ENCODE measurements around the gene GPR162. TPM values are rescaled to one million over a fixed set of nuclear protein-coding genes. Genes with fewer than 3 reads are reported as not detected.

GPR162 gene
- 0.26 to 0.41 TPM (median 0.33 TPM) in 5 replicates for total RNA-seq (2022; extraction: Qiagen RNA extraction)

GRCh38 chr12:6821591-6822425 lies at the start of gene GPR162:
Gene GPR162 (plus strand): TSS chr12:6821821. CDS start chr12:6823899, 2,078 bp downstream.

GRCh38 chr12:6772331-6772695 lies 49.3 kb upstream of the GPR162 start, which contains the start of gene LAG3:
Gene LAG3 (plus strand): TSS chr12:6772520. CDS start chr12:6772853, 333 bp downstream.

GRCh38 chr12:6788972-6789924 lies 32.4 kb upstream of the GPR162 start, which contains the start of gene CD4:
Gene CD4 (plus strand): TSS chr12:6789528. CDS start chr12:6800139, 10,611 bp downstream.

DNA sequence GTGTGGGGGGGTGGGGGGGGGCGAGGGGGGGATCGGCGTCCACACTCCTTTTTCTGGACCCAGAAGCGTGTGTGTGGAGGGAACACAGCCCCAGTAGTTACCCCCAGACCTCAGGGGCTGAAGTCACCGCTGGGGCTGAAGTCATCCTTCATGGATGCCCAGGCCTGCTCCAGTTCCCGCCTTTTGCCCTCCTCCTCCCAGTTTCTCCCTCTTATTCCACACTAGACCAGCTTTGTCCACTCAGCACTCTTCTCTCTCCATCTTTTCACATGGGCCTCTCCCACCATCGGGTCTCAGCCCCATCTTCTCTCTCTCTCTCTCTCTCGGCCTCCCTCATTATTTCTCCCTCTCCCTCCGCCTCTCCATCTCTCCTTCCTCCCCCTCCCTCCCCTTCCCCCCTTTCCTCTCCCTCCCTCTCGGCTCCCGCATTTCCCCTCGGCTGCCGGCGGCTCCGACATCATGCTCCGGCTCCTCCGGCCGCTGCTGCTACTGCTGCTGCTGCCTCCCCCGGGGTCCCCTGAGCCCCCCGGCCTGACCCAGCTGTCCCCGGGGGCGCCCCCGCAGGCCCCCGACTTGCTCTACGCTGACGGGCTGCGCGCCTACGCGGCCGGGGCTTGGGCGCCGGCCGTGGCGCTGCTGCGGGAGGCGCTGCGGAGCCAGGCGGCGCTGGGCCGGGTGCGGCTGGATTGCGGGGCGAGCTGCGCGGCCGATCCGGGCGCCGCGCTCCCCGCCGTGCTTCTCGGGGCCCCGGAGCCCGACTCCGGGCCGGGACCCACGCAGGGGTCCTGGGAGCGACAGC lies 6.6 kb downstream of the GPR162 start, which contains the start of gene P3H3:
Gene P3H3, plus strand, starts transcription at position 426 of the 799 bp plus-strand sequence. Its CDS starts 34 bp downstream, at position 460.

DNA sequence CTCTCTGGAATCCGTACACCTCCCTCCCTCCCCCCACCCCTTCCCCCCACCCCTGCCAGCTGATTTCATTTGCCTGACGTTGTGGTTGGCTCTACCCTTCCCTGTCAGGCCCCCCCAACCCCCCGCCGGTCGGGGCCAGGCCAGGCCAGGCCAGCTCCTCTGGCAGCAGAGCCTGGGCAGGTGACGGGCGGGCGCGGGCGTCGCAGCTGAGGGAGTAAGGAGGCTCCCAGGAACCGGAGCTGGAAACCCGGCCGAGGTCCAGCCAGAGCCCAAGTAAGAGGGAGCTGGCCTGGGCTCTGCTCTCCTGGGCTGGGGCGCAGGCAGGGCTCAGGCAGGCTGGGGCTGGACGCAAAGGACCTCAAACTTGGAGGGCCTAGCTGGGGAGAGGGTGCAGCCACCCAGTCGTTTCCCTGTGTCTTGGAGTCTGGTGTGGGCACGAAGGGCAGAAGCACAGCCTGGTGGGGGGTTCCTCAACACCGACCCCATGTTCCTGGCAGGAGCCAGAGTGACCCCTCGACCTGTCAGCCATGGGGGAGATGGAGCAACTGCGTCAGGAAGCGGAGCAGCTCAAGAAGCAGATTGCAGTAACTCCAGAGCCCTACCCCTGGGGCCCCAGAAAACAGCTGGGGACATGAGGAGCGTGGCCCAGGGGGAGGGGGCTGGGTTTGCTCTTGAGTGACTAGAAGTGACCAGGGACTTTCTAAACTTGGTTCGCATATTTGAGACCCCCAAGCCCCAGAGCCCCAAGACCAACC lies 19.3 kb downstream of the GPR162 start, which contains the start of gene GNB3:
Gene GNB3, plus strand, starts transcription at position 165 of the 755 bp plus-strand sequence. Its CDS starts 363 bp downstream, at position 528.

DNA sequence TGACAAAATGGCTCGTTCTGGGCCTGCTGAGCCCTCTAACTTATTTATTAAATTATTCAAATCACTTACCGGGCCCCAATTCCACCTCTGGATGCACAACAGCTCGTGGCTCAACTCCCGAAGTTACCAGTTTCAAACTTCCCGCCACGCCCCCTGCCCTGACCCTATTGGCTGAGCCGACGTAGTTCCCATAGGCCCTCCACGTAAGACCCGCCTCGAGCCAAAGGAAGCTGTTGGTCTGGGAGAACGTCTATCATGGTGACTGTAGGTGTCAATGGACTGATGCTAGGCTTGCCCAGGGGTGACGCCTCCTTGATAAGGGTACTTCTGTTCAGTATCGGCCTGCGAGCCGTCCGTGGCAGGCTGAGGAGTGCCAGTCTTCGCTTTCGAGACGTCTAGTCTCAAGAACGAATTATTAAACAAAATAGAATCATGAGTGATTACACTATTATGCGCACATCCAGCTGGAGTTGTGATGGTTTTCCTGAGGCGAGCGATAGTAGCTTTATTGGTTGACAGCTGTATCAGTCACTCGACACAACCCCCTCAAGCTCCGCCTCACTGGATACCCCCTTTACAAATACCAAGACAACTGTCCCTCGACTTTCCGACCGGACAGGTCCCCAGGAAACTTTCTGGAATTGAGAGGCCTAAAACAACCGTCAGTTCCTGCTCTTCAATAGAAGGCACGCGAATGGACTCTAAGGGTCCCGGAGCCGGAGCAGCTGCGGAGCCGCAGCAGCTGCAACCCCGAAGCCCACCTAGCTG lies 29.7 kb downstream of the GPR162 start, which contains the start of gene CDCA3:
Gene CDCA3, minus strand, starts transcription at position 134 of the 768 bp plus-strand sequence. CDS start 334 bp downstream, outside the sequence.

GRCh38 chr12:6851921-6852650 lies 30.5 kb downstream of the GPR162 start, which contains the start of gene USP5:
Gene USP5 (plus strand): TSS chr12:6852150. CDS start chr12:6852180, 30 bp downstream.

DNA sequence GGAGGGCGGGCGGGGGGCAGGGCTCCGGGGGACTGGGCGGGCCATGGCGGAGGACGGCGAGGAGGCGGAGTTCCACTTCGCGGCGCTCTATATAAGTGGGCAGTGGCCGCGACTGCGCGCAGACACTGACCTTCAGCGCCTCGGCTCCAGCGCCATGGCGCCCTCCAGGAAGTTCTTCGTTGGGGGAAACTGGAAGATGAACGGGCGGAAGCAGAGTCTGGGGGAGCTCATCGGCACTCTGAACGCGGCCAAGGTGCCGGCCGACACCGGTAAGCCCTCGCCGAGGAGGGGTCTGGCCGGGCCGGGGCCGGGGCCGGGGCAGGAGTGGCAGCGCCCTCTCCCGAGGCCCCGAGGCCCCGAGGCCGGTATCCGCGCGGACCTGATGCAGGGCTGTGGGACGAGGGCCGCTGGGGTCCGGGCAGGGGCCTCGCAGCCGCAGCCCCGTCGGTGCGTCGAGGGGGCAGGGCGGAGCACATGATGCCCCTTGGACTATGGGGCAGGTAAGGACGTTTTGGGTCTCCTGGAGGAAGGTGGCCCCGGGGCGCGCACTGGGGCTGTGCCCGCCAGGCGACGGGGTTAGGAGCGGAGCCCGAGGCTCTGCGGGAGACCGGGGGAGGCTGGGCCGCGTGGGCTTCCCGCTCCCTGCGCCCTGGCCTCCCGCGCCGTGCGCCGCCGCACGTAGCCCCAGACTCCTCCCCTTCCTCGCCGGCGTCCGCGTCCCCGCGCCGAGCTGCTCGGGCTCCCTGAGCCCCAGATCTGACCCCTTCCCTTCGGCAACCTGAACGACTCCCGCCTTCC lies 46.0 kb downstream of the GPR162 start, which contains the start of gene TPI1:
Gene TPI1, plus strand, starts transcription at position 119 of the 798 bp plus-strand sequence. Its CDS starts 36 bp downstream, at position 155.

DNA sequence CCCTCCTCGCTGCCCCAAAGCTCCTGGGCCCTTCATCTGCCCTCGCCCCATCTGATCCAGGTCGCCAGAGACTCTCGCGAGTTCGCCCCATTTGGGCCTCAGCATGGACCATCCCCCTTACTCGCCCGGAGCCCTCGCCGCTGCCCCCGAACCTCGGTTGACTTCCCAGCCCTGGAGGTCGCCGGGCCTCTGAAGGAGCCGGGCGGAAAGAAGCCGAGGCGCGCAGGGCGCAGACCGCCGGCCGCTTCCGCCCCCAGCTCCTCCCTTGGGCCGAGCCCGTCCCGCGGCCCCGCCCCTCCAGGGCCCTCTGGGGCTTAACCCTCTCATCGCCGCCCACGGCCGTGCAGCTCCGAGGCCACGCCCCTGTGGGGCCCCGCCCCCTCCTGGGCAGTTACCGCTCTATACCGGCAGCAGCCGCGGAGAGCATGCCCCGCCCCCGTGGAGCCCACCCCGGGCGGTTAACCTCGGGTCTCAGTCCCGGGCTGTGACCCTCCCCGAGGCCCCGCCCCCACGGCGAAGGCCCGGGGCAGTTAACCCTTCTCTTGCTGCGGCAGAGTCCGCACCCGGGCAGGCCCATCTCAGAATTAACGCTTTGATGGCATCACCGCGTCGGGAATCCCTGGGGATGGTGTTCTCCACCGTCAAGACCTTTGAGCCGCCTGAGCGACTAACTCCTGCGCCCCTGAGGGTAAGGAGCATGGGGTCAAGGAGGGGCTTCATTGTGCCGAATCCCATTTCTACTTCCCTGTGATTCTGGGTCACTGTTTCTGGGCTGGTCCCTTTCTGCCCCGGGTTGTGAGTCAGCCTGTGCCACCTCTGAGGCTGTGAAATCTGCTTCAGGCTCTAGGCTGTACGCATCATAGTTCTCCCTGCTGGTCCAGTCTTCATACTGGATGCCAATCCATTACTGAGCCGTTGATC lies 51.7 kb downstream of the GPR162 start, which contains the start of gene SPSB2:
Gene SPSB2, minus strand, starts transcription at position 210 of the 921 bp plus-strand sequence. CDS start 402 bp downstream, outside the sequence.

Other genes starting within 250 kb of the GPR162 start
- gene CHD4, start 214.4 kb upstream of the GPR162 start, total RNA-seq (2022; extraction: Qiagen RNA extraction), result 52.7 to 76.9 TPM (median 54.3 TPM) in 5 replicates
- gene LPAR5, start 185.9 kb upstream of the GPR162 start, total RNA-seq (2022; extraction: Qiagen RNA extraction), result 0.53 to 0.92 TPM (median 0.65 TPM) in 5 replicates
- 0.13 to 0.28 TPM (median 0.17 TPM) in 3 of 5 replicates, not detected in the others for gene ACRBP, start 174.4 kb upstream of the GPR162 start, total RNA-seq (2022; extraction: Qiagen RNA extraction)
- gene ING4, start 158.7 kb upstream of the GPR162 start, total RNA-seq (2022; extraction: Qiagen RNA extraction), result 12.0 to 17.7 TPM (median 14.7 TPM) in 5 replicates
- gene ZNF384, start 132.4 kb upstream of the GPR162 start, total RNA-seq (2022; extraction: Qiagen RNA extraction), result 50.4 to 60.8 TPM (median 56.9 TPM) in 5 replicates
- gene PIANP, start 121.0 kb upstream of the GPR162 start, total RNA-seq (2022; extraction: Qiagen RNA extraction), result 0.75 to 1.00 TPM (median 0.92 TPM) in 5 replicates
- 50.2 to 55.9 TPM (median 55.2 TPM) in 5 replicates for gene COPS7A, start 97.8 kb upstream of the GPR162 start, total RNA-seq (2022; extraction: Qiagen RNA extraction)
- 268 to 304 TPM (median 292 TPM) in 5 replicates for gene MLF2, start 68.7 kb upstream of the GPR162 start, total RNA-seq (2022; extraction: Qiagen RNA extraction)
- 589 to 916 TPM (median 868 TPM) in 5 replicates for gene PTMS, start 55.5 kb upstream of the GPR162 start, total RNA-seq (2022; extraction: Qiagen RNA extraction)
- gene LAG3, start 49.3 kb upstream of the GPR162 start, total RNA-seq (2022; extraction: Qiagen RNA extraction), result 0.83 to 1.6 TPM (median 1.4 TPM) in 5 replicates
- 0.01 to 0.06 TPM in 2 of 5 replicates, not detected in the others for gene CD4, start 32.3 kb upstream of the GPR162 start, total RNA-seq (2022; extraction: Qiagen RNA extraction)
- gene P3H3, start 6.6 kb downstream of the GPR162 start, total RNA-seq (2022; extraction: Qiagen RNA extraction), result 22.2 to 28.3 TPM (median 26.4 TPM) in 5 replicates
- gene GNB3, start 19.1 kb downstream of the GPR162 start, total RNA-seq (2022; extraction: Qiagen RNA extraction), result 0.92 to 2.1 TPM (median 1.4 TPM) in 5 replicates
- 72.8 to 80.0 TPM (median 76.6 TPM) in 5 replicates for gene CDCA3, start 29.5 kb downstream of the GPR162 start, total RNA-seq (2022; extraction: Qiagen RNA extraction)
- 71.9 to 93.6 TPM (median 77.7 TPM) in 5 replicates for gene USP5, start 30.3 kb downstream of the GPR162 start, total RNA-seq (2022; extraction: Qiagen RNA extraction)
- gene TPI1, start 45.7 kb downstream of the GPR162 start, total RNA-seq (2022; extraction: Qiagen RNA extraction), result 1,494 to 1,665 TPM (median 1,624 TPM) in 5 replicates
- gene SPSB2, start 51.5 kb downstream of the GPR162 start, total RNA-seq (2022; extraction: Qiagen RNA extraction), result 24.5 to 34.1 TPM (median 33.9 TPM) in 5 replicates
- 15.6 to 19.4 TPM (median 16.9 TPM) in 5 replicates for gene LRRC23, start 83.0 kb downstream of the GPR162 start, total RNA-seq (2022; extraction: Qiagen RNA extraction)
- 29.0 to 33.1 TPM (median 32.0 TPM) in 5 replicates for gene ENO2, start 92.8 kb downstream of the GPR162 start, total RNA-seq (2022; extraction: Qiagen RNA extraction)
- gene ATN1, start 106.1 kb downstream of the GPR162 start, total RNA-seq (2022; extraction: Qiagen RNA extraction), result 50.9 to 76.0 TPM (median 73.6 TPM) in 5 replicates
- gene RNU7-1, start 122.0 kb downstream of the GPR162 start, total RNA-seq (2022; extraction: Qiagen RNA extraction), result not detected in 5 replicates
- gene C12orf57, start 122.2 kb downstream of the GPR162 start, total RNA-seq (2022; extraction: Qiagen RNA extraction), result 261 to 320 TPM (median 303 TPM) in 5 replicates
- 9.1 to 13.5 TPM (median 10.5 TPM) in 5 replicates for gene PTPN6, start 129.5 kb downstream of the GPR162 start, total RNA-seq (2022; extraction: Qiagen RNA extraction)
- gene PHB2, start 148.8 kb downstream of the GPR162 start, total RNA-seq (2022; extraction: Qiagen RNA extraction), result 316 to 337 TPM (median 328 TPM) in 5 replicates
- 54.5 to 63.2 TPM (median 59.6 TPM) in 5 replicates for gene EMG1, start 149.1 kb downstream of the GPR162 start, total RNA-seq (2022; extraction: Qiagen RNA extraction)
- gene LPCAT3, start 196.7 kb downstream of the GPR162 start, total RNA-seq (2022; extraction: Qiagen RNA extraction), result 26.7 to 30.7 TPM (median 29.8 TPM) in 5 replicates
- gene C1S, start 238.9 kb downstream of the GPR162 start, total RNA-seq (2022; extraction: Qiagen RNA extraction), result 40.4 to 73.4 TPM (median 41.9 TPM) in 5 replicates